HepG2 (cell line): ENCODE results near the gene BAHD1. TPM values are rescaled to one million over a fixed set of nuclear protein-coding genes. Genes with fewer than 3 reads are reported as not detected.
A peak's percentile ranks its signal among the peaks of the same experiment; 100 is the strongest.

ENCODE experiments used
- AHDC1 ChIP-seq: sonication (generic); formaldehyde crosslinking; IDR thresholded peaks from 2 replicates; pipeline ENCODE4 v1.5.1; 2020; ENCODE audit warnings: mild to moderate bottlenecking, missing genetic modification reagents, borderline replicate concordance
- ELF1 ChIP-seq: sonication (generic); formaldehyde crosslinking; IDR thresholded peaks from 2 replicates; pipeline ENCODE4 v1.4.0; 2020; ENCODE audit warnings: missing genetic modification reagents
- GABPA ChIP-seq, 2 experiments: IDR thresholded peaks; 2 replicates each; pipeline ENCODE4 v1.6.1; 2011 to 2016; ENCODE audit warnings: low read depth in 2 of 2, low read length in 1 of 2, missing biosample characterization in 1 of 2, missing genetic modification characterization in 1 of 2
- KAT8 ChIP-seq: IDR thresholded peaks from 2 replicates; pipeline ENCODE4 v1.6.1; 2016; ENCODE audit warnings: missing genetic modification reagents, missing compliant biosample characterization
- KLF11 ChIP-seq: IDR thresholded peaks from 2 replicates; pipeline ENCODE4 v1.6.1; 2016; ENCODE audit warnings: missing compliant biosample characterization
- LCORL ChIP-seq, 2 experiments: fragments of 450-650 bp in 1 of 2; sonication (generic) in 1 of 2; formaldehyde crosslinking in 1 of 2; IDR thresholded peaks; 2 replicates each; pipeline versions ENCODE4 v1.5.0 to v1.6.1; 2017 to 2020; ENCODE audit warnings: antibody characterized with exemption in 1 of 2, missing genetic modification reagents in 1 of 2
- MED1 ChIP-seq: sonication (generic); formaldehyde crosslinking; IDR thresholded peaks from 2 replicates; pipeline ENCODE4 v1.4.0; 2020; ENCODE audit warnings: missing genetic modification reagents
- SKIL ChIP-seq: sonication (generic); formaldehyde crosslinking; IDR thresholded peaks from 2 replicates; pipeline ENCODE4 v1.8.0; 2022; ENCODE audit warnings: missing genetic modification reagents, mild to moderate bottlenecking, moderate library complexity, borderline replicate concordance
- ZNF264 ChIP-seq: sonication (generic); formaldehyde crosslinking; IDR thresholded peaks from 2 replicates; pipeline ENCODE4 v1.4.0; 2020; ENCODE audit warnings: missing genetic modification reagents
- ZNF891 ChIP-seq: sonication (generic); formaldehyde crosslinking; IDR thresholded peaks from 2 replicates; pipeline ENCODE4 v1.5.0; 2020; ENCODE audit warnings: mild to moderate bottlenecking, missing genetic modification reagents
- polyA plus RNA-seq, 8 experiments: library from polyadenylated mRNA; depleted of rRNA in 3 of 8; stranded (reverse) in 7 of 8; unstranded in 1 of 8; fragments of >200 nt; fragmentation: Illumina TruSeq in 4 of 8; extraction: Trizol in 4 of 8; gene quantifications; 2 replicates each; pipeline versions ENCODE4 v1.2.1 to v1.2.3, GENCODE V29; 2011 to 2016; ENCODE audit warnings: low read depth in 4 of 8, missing spikeins in 1 of 8, mixed read lengths in 1 of 8; ENCODE audit not compliant: insufficient read depth in 1 of 8
- total RNA-seq, 5 experiments: library from RNA; depleted of rRNA; stranded (reverse); fragments of >200 nt; fragmentation: Illumina TruSeq; extraction: Trizol; gene quantifications; 2 replicates each; pipeline ENCODE4 v1.2.3, GENCODE V29; 2016; ENCODE audit warnings: low read depth in 1 of 5
- TF ChIP-seq, protein P1 (sequence below): sonication (generic); formaldehyde crosslinking; IDR thresholded peaks from 2 replicates; pipeline ENCODE4 v1.8.0; 2022; ENCODE audit warnings: mild to moderate bottlenecking, missing genetic modification reagents; ENCODE audit not compliant: insufficient replicate concordance
- TF ChIP-seq, protein P2 (sequence below): sonication (generic); formaldehyde crosslinking; conservative IDR thresholded peaks from 2 replicates; pipeline ENCODE4 v1.8.0; 2022; ENCODE audit warnings: mild to moderate bottlenecking, moderate library complexity, missing genetic modification reagents
- TF ChIP-seq, protein P3 (sequence below): sonication (generic); formaldehyde crosslinking; IDR thresholded peaks from 2 replicates; pipeline ENCODE4 v1.5.0; 2020; ENCODE audit warnings: mild to moderate bottlenecking, missing genetic modification reagents, moderate library complexity

The BAHD1 gene
- total and polyA plus RNA-seq, 2 of the 13 experiments (the other 11 are each of a cell fraction or from before 2014, with no cell fraction given) = 3.3 to 8.7 TPM

GRCh38 chr15:40471105-40471807 lies 30.5 kb downstream of the BAHD1 start (continued):
- TF ChIP-seq AHDC1 (CRISPR knock-in tag) (no peak), ZNF264 (CRISPR knock-in tag) (no peak), ZNF891 (peak; percentile 43; the same call in 1 of the 2 replicates), GABPA (IDR thresholded peaks at IDR 0.05; ENCODE audit: low read depth, low read length) (no peak), GABPA (CRISPR knock-in tag; IDR thresholded peaks at IDR 0.05; ENCODE audit: low read depth) (no peak), ELF1 (CRISPR knock-in tag) (no peak), MED1 (CRISPR knock-in tag) (0 out of 2 replicates have a peak, but pooled peaks have one; percentile 18), SKIL (CRISPR knock-in tag) (no peak), KAT8 (CRISPR knock-in tag) (0 out of 2 replicates have a peak, but pooled peaks have one; percentile 6), LCORL (IDR thresholded peaks at IDR 0.05) (no peak), LCORL (CRISPR knock-in tag; IDR thresholded peaks at IDR 0.05) (0 out of 2 replicates have a peak, but pooled peaks have one; percentile 34), KLF11 (CRISPR knock-in tag) (no peak)
- TF ChIP-seq, protein P1, sequence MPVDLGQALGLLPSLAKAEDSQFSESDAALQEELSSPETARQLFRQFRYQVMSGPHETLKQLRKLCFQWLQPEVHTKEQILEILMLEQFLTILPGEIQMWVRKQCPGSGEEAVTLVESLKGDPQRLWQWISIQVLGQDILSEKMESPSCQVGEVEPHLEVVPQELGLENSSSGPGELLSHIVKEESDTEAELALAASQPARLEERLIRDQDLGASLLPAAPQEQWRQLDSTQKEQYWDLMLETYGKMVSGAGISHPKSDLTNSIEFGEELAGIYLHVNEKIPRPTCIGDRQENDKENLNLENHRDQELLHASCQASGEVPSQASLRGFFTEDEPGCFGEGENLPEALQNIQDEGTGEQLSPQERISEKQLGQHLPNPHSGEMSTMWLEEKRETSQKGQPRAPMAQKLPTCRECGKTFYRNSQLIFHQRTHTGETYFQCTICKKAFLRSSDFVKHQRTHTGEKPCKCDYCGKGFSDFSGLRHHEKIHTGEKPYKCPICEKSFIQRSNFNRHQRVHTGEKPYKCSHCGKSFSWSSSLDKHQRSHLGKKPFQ (CRISPR knock-in tag) = no peak
- TF ChIP-seq, protein P2, sequence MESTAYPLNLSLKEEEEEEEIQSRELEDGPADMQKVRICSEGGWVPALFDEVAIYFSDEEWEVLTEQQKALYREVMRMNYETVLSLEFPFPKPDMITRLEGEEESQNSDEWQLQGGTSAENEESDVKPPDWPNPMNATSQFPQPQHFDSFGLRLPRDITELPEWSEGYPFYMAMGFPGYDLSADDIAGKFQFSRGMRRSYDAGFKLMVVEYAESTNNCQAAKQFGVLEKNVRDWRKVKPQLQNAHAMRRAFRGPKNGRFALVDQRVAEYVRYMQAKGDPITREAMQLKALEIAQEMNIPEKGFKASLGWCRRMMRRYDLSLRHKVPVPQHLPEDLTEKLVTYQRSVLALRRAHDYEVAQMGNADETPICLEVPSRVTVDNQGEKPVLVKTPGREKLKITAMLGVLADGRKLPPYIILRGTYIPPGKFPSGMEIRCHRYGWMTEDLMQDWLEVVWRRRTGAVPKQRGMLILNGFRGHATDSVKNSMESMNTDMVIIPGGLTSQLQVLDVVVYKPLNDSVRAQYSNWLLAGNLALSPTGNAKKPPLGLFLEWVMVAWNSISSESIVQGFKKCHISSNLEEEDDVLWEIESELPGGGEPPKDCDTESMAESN (CRISPR knock-in tag) = 0 out of 2 replicates have a peak, but pooled peaks have one; percentile 9
- TF ChIP-seq, protein P3, sequence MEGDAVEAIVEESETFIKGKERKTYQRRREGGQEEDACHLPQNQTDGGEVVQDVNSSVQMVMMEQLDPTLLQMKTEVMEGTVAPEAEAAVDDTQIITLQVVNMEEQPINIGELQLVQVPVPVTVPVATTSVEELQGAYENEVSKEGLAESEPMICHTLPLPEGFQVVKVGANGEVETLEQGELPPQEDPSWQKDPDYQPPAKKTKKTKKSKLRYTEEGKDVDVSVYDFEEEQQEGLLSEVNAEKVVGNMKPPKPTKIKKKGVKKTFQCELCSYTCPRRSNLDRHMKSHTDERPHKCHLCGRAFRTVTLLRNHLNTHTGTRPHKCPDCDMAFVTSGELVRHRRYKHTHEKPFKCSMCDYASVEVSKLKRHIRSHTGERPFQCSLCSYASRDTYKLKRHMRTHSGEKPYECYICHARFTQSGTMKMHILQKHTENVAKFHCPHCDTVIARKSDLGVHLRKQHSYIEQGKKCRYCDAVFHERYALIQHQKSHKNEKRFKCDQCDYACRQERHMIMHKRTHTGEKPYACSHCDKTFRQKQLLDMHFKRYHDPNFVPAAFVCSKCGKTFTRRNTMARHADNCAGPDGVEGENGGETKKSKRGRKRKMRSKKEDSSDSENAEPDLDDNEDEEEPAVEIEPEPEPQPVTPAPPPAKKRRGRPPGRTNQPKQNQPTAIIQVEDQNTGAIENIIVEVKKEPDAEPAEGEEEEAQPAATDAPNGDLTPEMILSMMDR (CRISPR knock-in tag) = no peak; the same call in 1 of the 2 replicates
